Measurements from ENCODE around the gene ISCA2. TPM values are rescaled to one million over a fixed set of nuclear protein-coding genes. Genes with fewer than 3 reads are reported as not detected.

Gene ISCA2
- total RNA-seq, 2 donors from 2014 or later = 23.5 to 25.5 TPM

DNA sequence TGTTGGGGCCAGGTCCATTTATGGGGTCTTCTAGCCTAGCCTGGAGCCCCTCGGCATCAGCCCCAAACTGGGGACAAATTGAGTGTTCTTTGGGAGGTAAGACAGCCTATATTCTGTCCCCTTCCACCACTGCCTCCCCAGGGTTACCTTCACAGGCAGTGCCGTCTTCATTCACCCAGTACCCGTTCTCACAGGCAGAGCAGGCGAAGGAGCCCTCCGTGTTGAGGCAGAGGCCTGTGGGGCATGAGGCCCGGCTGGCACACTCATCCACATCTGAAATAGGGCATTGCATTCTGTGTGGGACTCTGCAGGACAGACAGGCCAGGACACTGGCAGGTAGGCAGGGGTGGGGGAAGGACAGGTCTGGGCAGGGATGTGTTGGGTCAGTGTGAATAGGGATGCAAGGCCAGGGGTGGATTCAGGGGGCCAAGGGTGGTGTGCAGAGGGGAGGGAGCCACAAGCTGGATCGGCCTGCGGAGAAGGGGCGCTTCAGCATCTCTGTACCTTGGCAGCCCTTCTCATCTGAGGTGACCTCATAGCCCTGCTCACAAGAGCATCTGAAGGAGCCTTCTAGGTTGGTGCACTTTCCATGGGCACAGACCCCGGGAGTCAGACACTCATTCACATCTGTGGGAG, 16.1 kb downstream of the ISCA2 start:
- no peaks in the 10 kb centered on the region for H3K36me3 ChIP-seq
- H3K4me3 ChIP-seq = no peak overlapping the region
- no peak for DNase-seq (ENCODE audit: low spot score)
- H3K27me3 ChIP-seq (replicated peaks; ENCODE audit: insufficient read depth) = no peaks in the 10 kb centered on the region
- no peaks in the 10 kb centered on the region for H3K4me1 ChIP-seq (replicated peaks)
- intact Hi-C loops (cut with DNase I) = loop anchor here (10.0 kb wide), 1 partner anchor 285 kb away; no protein-coding TSS in a partner anchor
- no peak for TF ChIP-seq POLR2AphosphoS5 (IDR thresholded peaks at IDR 0.05)
- TF ChIP-seq, protein P1, sequence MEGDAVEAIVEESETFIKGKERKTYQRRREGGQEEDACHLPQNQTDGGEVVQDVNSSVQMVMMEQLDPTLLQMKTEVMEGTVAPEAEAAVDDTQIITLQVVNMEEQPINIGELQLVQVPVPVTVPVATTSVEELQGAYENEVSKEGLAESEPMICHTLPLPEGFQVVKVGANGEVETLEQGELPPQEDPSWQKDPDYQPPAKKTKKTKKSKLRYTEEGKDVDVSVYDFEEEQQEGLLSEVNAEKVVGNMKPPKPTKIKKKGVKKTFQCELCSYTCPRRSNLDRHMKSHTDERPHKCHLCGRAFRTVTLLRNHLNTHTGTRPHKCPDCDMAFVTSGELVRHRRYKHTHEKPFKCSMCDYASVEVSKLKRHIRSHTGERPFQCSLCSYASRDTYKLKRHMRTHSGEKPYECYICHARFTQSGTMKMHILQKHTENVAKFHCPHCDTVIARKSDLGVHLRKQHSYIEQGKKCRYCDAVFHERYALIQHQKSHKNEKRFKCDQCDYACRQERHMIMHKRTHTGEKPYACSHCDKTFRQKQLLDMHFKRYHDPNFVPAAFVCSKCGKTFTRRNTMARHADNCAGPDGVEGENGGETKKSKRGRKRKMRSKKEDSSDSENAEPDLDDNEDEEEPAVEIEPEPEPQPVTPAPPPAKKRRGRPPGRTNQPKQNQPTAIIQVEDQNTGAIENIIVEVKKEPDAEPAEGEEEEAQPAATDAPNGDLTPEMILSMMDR (IDR thresholded peaks at IDR 0.05) = no peak
- no peak for TF ChIP-seq POLR2A (IDR thresholded peaks at IDR 0.05)
- no peak overlapping the region for H3K27ac ChIP-seq
- 91% methylated on average over 10 of the region's 10 CpGs for WGBS
- H3K9me3 ChIP-seq = no peaks in the 10 kb centered on the region

DNA sequence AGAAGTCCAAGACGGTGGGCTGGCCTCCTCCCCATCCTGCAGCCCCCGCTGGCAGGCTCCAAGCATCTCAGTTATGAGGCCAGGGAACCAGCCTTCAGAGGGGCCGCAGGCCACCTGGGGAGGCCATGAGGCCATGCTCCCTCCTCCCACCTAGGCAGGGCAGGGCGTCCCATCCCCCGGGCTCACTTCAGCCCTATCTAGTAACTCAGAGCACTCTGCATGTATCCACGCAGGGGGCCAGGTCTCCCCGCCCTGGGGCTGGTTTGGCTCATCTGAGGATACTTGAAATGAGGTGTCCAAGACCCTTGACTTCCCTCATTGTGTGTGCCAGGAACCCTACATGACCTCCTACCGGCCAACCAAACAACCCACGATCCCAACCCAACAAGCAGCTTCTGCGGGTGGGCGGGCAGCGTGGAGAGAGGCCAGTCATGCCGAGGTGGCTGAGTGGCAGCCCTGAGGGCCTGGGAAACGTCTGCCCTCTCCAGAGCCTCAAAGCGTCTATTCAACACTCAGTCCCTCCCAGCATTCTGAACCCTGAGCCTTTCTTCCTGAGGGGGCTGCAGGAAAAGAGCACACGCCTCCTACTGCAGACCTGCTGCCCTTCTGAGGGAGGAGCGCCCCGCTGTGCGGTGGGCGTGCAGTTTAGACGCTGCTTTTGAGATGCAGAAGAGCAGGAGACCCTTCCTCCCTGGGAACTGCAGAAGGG, 16.8 kb downstream of the ISCA2 start:
- TF ChIP-seq POLR2AphosphoS5 (IDR thresholded peaks at IDR 0.05) (no peak), POLR2A (IDR thresholded peaks at IDR 0.05) (no peak)
- TF ChIP-seq, protein P1 (IDR thresholded peaks at IDR 0.05) = no peak
- WGBS = 75% methylated on average over 21 of the region's 21 CpGs
- Histone ChIP-seq H3K4me3 (no peak overlapping the region), H3K27ac (no peak overlapping the region), H3K9me3 (no peaks in the 10 kb centered on the region), H3K27me3 (replicated peaks; ENCODE audit: insufficient read depth) (no peaks in the 10 kb centered on the region), H3K36me3 (no peaks in the 10 kb centered on the region), H3K4me1 (replicated peaks) (no peaks in the 10 kb centered on the region)
- intact Hi-C loops (cut with DNase I) = no loop called here
- no peak for DNase-seq (ENCODE audit: low spot score)

DNA sequence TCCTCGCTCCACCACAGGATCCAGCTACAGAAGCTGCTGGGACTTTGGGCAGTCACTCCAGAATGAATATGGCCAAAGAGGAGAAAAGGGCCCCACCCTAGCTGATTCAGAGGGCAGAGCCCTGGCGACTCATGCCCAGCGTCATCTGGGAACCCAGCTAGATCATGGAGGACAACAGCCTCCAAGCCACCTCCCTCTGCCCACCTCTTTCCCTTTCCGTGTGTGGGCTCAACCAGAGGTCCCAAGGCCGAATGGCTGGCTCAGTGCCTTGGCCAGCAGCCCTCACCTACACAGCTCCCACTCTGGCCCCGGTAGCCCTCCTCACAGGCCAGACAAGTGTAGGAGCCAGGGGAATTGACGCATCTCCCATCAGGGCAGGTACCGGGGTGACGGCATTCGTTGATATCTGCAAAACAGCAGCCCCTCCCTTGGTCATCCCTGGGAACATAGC, 17.4 kb downstream of the ISCA2 start:
- no peaks in the 10 kb centered on the region for H3K36me3 ChIP-seq
- H3K27ac ChIP-seq = no peak overlapping the region
- no peak for TF ChIP-seq POLR2AphosphoS5 (IDR thresholded peaks at IDR 0.05)
- TF ChIP-seq, protein P1 (IDR thresholded peaks at IDR 0.05) = no peak
- DNase-seq (ENCODE audit: low spot score) = no peak
- 72% methylated on average over 10 of the region's 10 CpGs for WGBS
- intact Hi-C loops (cut with DNase I) = no loop called here
- H3K4me3 ChIP-seq = no peak overlapping the region
- no peaks in the 10 kb centered on the region for H3K27me3 ChIP-seq (replicated peaks; ENCODE audit: insufficient read depth)
- H3K4me1 ChIP-seq (replicated peaks) = no peaks in the 10 kb centered on the region
- H3K9me3 ChIP-seq = no peaks in the 10 kb centered on the region

DNA sequence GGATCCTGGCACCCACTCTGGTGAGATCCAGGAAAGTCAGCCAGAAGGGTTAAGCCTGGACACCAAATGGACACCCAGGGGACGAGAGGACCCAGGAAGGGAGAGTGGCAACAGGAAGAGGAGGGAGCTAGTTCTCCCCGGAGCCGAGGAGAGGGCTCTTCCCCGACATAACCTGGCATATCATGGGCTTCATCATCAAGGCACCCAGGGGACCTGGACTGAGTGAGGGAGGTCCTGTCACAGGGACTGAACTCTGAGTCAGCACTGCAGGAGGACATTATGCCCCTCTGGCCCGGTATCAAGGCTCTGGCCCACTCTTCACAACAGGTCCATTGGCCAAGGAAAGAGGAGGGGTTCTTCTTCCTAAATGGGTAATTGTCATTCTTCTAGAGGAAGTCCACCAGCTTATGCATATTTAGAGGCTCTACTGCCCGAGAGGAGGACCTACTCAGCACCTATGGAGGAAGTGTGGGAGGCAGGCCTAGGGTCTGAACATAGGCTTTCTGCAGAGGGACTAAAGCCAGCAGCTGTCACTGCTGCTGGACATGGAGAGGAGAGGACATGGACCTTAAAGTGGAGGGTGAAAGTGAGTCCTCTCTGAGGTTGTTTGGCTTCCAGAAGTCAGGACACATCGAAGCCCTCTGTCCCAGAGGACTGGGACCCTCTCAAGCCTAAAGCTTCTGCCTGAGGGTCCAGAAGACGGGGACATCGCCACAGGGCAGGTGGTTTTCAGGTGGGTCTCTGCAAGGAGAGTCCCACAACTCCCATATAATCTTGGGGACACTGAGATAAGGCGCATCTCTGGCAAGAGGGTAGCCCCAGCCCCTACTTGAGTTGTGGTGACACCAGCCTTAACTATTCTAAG, 18.6 kb downstream of the ISCA2 start:
- 85% methylated on average over 10 of the region's 10 CpGs for WGBS
- intact Hi-C loops (cut with DNase I) = no loop called here
- TF ChIP-seq, protein P1 (IDR thresholded peaks at IDR 0.05) = no peak
- TF ChIP-seq POLR2AphosphoS5 (IDR thresholded peaks at IDR 0.05) = no peak
- TF ChIP-seq POLR2A (IDR thresholded peaks at IDR 0.05) = no peak
- H3K4me3 ChIP-seq = no peak overlapping the region
- no peak for DNase-seq (ENCODE audit: low spot score)
- H3K9me3 ChIP-seq = no peaks in the 10 kb centered on the region
- H3K27ac ChIP-seq = no peak overlapping the region
- no peaks in the 10 kb centered on the region for H3K27me3 ChIP-seq (replicated peaks; ENCODE audit: insufficient read depth)
- H3K4me1 ChIP-seq (replicated peaks) = no peaks in the 10 kb centered on the region
- H3K36me3 ChIP-seq = no peaks in the 10 kb centered on the region
